ENCODE results near the gene DNM2. TPM values are rescaled to one million over a fixed set of nuclear protein-coding genes. Genes with fewer than 3 reads are reported as not detected.
A peak's percentile ranks its signal among the peaks of the same experiment; 100 is the strongest.

DNM2 gene
- total and polyA plus RNA-seq, 2 donors (not counting 1 experiment from before 2014, with no cell fraction given), result 42.6 to 76.8 TPM

- Histone ChIP-seq H2AFZ (ENCODE audit: low read length) (no peak overlapping the region), H3K4me2 (ENCODE audit: extremely low read depth, insufficient read depth, low read length) (no peak overlapping the region), H3K9me3 (ENCODE audit: control insufficient read depth, insufficient read depth, low read depth, low read length) (no peaks in the 10 kb centered on the region), H3K79me2 (ENCODE audit: control insufficient read depth, insufficient read depth, low read length) (peaks cover 3% of the 10 kb centered on the region), H4K20me1 (ENCODE audit: control insufficient read depth, extremely low read depth, insufficient read depth, low read length) (peaks cover 2% of the 10 kb centered on the region), H3K36me3 (ENCODE audit: control insufficient read depth, insufficient read depth, low read length) (peaks cover 34% of the 10 kb centered on the region), H3K9ac (ENCODE audit: insufficient read depth, low read length) (no peak overlapping the region), H3K27me3 (ENCODE audit: control insufficient read depth, insufficient read depth, low read length) (no peaks in the 10 kb centered on the region), H3K4me1 (ENCODE audit: control insufficient read depth, extremely low read depth, insufficient read depth, low read length) (peaks cover 2% of the 10 kb centered on the region), H3K4me3 (replicated peaks in 1 of 4; ENCODE audit: control extremely low read depth in 1 of 4, insufficient read depth in 1 of 4, low read depth in 3 of 4, low read length in 4 of 4) (no peak overlapping the region), H3K27ac (ENCODE audit: insufficient read depth, low read length) (no peak overlapping the region)
- no peak for DNase-seq (ENCODE audit: low read depth in 2 of 2)
- TF ChIP-seq, protein P1, sequence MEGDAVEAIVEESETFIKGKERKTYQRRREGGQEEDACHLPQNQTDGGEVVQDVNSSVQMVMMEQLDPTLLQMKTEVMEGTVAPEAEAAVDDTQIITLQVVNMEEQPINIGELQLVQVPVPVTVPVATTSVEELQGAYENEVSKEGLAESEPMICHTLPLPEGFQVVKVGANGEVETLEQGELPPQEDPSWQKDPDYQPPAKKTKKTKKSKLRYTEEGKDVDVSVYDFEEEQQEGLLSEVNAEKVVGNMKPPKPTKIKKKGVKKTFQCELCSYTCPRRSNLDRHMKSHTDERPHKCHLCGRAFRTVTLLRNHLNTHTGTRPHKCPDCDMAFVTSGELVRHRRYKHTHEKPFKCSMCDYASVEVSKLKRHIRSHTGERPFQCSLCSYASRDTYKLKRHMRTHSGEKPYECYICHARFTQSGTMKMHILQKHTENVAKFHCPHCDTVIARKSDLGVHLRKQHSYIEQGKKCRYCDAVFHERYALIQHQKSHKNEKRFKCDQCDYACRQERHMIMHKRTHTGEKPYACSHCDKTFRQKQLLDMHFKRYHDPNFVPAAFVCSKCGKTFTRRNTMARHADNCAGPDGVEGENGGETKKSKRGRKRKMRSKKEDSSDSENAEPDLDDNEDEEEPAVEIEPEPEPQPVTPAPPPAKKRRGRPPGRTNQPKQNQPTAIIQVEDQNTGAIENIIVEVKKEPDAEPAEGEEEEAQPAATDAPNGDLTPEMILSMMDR (conservative IDR thresholded peaks at IDR 0.05 in 1 of 2, IDR thresholded peaks at IDR 0.05 in 1 of 2; ENCODE audit: low read depth in 1 of 2, low read length in 2 of 2), result no peak
These were observed 25.1 kb upstream of the DNM2 start for GRCh38 chr19:10692673-10693264.

- H3K36me3 ChIP-seq (ENCODE audit: control insufficient read depth, insufficient read depth, low read length), result peaks cover 16% of the 10 kb centered on the region
- peak overlapping the region; percentile 68 for H3K4me2 ChIP-seq (ENCODE audit: extremely low read depth, insufficient read depth, low read length)
- no peak overlapping the region for H3K27ac ChIP-seq (ENCODE audit: insufficient read depth, low read length)
- H3K4me3 ChIP-seq (replicated peaks in 1 of 4; ENCODE audit: control extremely low read depth in 1 of 4, insufficient read depth in 1 of 4, low read depth in 3 of 4, low read length in 4 of 4), result no peak overlapping the region
- TF ChIP-seq, protein P1 (conservative IDR thresholded peaks at IDR 0.05 in 1 of 2, IDR thresholded peaks at IDR 0.05 in 1 of 2; ENCODE audit: low read depth in 1 of 2, low read length in 2 of 2), result no peak
- TF ChIP-seq EZH2 (IDR thresholded peaks at IDR 0.05; ENCODE audit: low read length, missing control alignments), result no peak
- no peak overlapping the region for H2AFZ ChIP-seq (ENCODE audit: low read length)
- no peak overlapping the region for H3K9ac ChIP-seq (ENCODE audit: insufficient read depth, low read length)
- no peaks in the 10 kb centered on the region for H3K9me3 ChIP-seq (ENCODE audit: control insufficient read depth, insufficient read depth, low read depth, low read length)
- no peaks in the 10 kb centered on the region for H3K27me3 ChIP-seq (ENCODE audit: control insufficient read depth, insufficient read depth, low read length)
- peaks cover 2% of the 10 kb centered on the region for H3K4me1 ChIP-seq (ENCODE audit: control insufficient read depth, extremely low read depth, insufficient read depth, low read length)
- no peak for DNase-seq (ENCODE audit: low read depth in 2 of 2)
- H4K20me1 ChIP-seq (ENCODE audit: control insufficient read depth, extremely low read depth, insufficient read depth, low read length), result peaks cover 2% of the 10 kb centered on the region
- H3K79me2 ChIP-seq (ENCODE audit: control insufficient read depth, insufficient read depth, low read length), result no peaks in the 10 kb centered on the region
These were observed 23.1 kb upstream of the DNM2 start for GRCh38 chr19:10694706-10695307.

- DNase-seq (ENCODE audit: low read depth in 2 of 2), result peak; percentile 88 to 93
- peak overlapping the region in 3 of 4 experiments; percentile 1 to 35 (median 26) for H3K4me3 ChIP-seq (replicated peaks in 1 of 4; ENCODE audit: control extremely low read depth in 1 of 4, insufficient read depth in 1 of 4, low read depth in 3 of 4, low read length in 4 of 4)
- H4K20me1 ChIP-seq (ENCODE audit: control insufficient read depth, extremely low read depth, insufficient read depth, low read length), result peaks cover 2% of the 10 kb centered on the region
- peak overlapping the region; percentile 68 for H3K4me2 ChIP-seq (ENCODE audit: extremely low read depth, insufficient read depth, low read length)
- no peak overlapping the region for H2AFZ ChIP-seq (ENCODE audit: low read length)
- H3K27me3 ChIP-seq (ENCODE audit: control insufficient read depth, insufficient read depth, low read length), result no peaks in the 10 kb centered on the region
- H3K9ac ChIP-seq (ENCODE audit: insufficient read depth, low read length), result no peak overlapping the region
- no peaks in the 10 kb centered on the region for H3K79me2 ChIP-seq (ENCODE audit: control insufficient read depth, insufficient read depth, low read length)
- peaks cover 2% of the 10 kb centered on the region for H3K4me1 ChIP-seq (ENCODE audit: control insufficient read depth, extremely low read depth, insufficient read depth, low read length)
- H3K36me3 ChIP-seq (ENCODE audit: control insufficient read depth, insufficient read depth, low read length), result peaks cover 13% of the 10 kb centered on the region
- H3K9me3 ChIP-seq (ENCODE audit: control insufficient read depth, insufficient read depth, low read depth, low read length), result no peaks in the 10 kb centered on the region
- TF ChIP-seq, protein P1 (conservative IDR thresholded peaks at IDR 0.05 in 1 of 2, IDR thresholded peaks at IDR 0.05 in 1 of 2; ENCODE audit: low read depth in 1 of 2, low read length in 2 of 2), result no peak
- TF ChIP-seq EZH2 (IDR thresholded peaks at IDR 0.05; ENCODE audit: low read length, missing control alignments), result no peak
- H3K27ac ChIP-seq (ENCODE audit: insufficient read depth, low read length), result no peak overlapping the region
These were observed 22.2 kb upstream of the DNM2 start for GRCh38 chr19:10695401-10696398.

Measured in fibroblast of lung (primary cell).